Left forelimb (tissue), 1 donor: ENCODE measurements around the gene RSPO4.

Experiments
- DNase-seq: peaks from one replicate; pipeline ENCODE4 v3.0.0-alpha.2; 2018; ENCODE audit warnings: low spot score

Gene RSPO4

DNA sequence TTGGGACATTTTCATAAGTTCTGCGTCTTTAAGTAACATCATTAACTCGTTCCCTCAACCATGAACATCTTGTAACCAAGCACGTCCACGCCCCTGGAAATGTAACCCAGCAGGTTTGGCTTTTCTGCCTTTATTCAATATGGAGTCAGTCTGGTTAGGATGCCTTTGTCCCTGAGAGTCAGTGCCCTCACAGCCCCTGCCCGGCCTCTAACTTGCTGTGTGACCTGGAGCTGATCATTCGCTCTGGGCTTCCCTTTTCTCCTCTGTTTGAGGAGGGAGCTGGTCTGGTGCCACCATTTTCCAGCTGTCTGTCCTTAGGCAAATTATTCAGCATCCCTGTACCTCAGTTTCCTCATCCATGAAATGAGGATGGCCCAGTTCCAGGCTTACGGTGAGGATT lies 59.5 kb downstream of the RSPO4 start:
- DNase-seq = peak; percentile 22

DNA sequence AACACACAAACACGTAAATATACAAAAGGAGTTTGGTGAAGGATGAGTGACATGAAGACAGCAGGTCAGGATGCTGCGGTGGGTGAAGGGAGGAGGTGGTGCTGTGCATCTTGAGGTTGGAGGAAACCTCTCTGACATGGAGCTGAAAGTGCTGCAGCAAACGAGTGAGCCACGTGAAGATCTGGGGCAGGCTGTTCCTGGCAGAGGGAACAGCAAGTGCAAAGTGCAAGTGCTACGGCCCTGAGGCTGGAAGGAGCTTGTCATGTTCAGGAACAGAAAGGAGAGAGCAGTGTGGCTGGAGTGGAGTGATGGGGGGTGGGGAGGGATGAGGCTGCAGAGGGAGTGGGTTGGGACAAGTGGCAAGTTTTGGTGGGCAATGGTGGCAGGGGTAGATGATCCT lies 61.2 kb downstream of the RSPO4 start:
- peak; percentile 15 for DNase-seq

DNA sequence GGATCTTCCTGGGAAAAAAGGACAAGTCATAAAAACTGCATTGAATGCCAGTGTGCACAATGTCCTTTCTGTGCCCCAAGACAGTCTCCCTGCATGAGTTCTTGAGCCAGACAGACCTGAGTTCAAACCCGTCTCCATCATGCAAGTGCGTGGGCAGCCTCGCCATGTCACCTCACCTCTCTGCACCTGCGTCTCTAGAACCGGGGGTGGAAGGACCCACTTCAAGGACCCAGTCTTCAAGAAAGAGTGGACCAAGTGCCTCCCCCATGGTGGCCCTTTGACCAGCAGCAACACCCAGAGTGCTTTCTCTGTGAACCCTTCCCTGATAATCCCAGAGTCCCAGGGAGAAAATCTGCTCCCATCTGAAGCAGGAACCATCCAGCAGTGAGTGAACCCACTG lies 62.5 kb downstream of the RSPO4 start:
- DNase-seq = peak; percentile 41

DNA sequence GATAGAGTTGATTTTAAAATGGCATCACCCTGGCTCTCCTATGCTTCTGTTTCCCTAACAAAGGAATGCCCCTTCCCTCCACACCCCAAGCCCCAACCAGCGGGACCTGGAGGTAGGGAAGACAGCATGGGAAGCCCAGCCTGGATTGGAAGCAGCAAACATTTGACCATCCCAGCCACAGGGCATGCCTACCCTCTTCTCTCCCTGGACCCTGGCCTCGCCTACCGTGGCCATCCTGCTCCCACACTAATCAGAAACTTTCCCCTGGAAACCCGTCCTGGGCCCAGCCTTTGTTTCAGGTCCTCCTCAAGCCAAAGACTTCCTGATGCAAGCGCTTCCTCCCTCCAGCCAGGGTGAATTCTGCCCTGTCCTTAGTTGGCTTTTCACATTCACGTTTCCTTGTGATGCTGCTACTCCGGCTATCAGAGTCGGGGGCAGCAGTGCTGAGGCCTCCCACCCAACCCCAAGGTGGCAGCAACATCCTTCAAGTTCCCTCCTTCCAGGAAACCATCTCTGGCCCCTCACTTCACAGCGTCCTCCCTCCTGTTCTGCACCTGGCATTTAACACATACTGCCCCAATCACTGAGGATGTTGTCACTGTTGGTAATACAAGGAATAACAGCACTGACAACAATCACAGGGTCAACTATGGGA lies 67.8 kb downstream of the RSPO4 start:
- peak; percentile 42 for DNase-seq

GRCh38 chr20:933029-933428 lies 69.1 kb downstream of the RSPO4 start:
- no peak for DNase-seq

GRCh38 chr20:931401-931800 lies 70.7 kb downstream of the RSPO4 start:
- no peak for DNase-seq

- peak; percentile 31 for DNase-seq
Observed at GRCh38 chr20:926670-927069, 75.4 kb downstream of the RSPO4 start.

- DNase-seq = peak; percentile 15
Observed at GRCh38 chr20:925516-925915, 76.6 kb downstream of the RSPO4 start.

DNA sequence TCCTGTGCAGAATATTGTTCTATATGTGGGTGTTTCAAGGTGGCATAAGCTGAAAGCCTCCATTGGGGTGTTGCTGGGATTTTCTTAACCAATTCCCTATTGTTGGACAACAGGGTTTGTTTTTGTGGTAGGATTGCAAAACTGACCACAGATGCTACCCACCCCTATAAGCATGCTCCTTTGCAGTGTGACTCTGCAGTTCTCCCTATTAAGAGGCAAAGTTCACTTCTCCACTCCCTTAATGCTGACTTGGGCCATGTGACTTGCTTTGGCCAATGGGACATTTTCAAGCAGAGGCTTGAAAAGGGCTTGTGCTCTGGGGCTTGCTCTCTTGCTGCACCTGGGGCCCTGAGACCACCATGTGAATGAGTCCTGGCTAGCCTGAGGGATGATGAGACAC lies 77.5 kb downstream of the RSPO4 start:
- DNase-seq = no peak

- peak; percentile 25 for DNase-seq
Observed at GRCh38 chr20:922781-923180, 79.3 kb downstream of the RSPO4 start.

GRCh38 chr20:921068-921467 lies 81.0 kb downstream of the RSPO4 start:
- DNase-seq = peak; percentile 53

GRCh38 chr20:920311-920710 lies 81.8 kb downstream of the RSPO4 start:
- DNase-seq = no peak

DNA sequence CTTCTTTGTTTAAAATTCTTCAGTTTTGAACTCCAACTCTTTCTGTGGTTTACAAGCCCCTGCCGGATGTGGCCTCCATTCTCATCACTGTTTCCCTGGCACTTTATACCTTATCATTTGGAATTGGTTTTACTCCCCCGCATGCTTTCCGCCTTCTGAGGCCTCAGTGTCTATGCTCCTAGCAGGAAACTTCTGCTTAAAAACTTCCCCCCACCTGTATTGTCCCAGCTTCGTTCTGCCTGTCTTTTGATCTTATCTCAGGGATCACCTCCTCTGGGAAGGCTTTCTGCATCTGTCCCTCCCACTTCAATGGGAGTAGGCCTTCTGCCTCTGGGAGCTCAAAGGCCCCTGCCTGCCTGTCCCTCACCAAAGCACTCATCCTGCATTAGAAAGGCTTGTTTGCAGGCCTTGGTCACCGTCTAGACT lies 82.6 kb downstream of the RSPO4 start:
- DNase-seq = peak; percentile 26

DNA sequence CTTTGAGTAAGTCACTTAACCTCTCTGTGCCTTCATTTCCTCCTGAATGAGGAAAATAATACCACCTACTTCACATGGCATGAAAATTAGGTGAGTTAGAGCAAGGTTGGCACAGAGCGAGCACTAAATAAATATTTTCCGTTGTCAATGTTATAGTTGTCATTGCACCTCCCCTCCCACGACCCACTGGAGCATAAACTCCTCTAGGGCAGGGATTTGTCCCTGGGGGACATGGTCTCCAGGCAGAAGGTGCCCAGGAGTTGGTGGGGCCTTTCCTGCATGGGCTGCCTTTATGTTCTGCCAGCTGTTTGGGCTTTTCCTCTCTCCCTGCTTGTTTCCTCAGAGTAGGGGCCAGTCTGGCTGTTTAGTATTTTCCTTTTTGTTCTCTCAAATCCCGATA lies 84.7 kb downstream of the RSPO4 start:
- DNase-seq = no peak

- peak; percentile 54 for DNase-seq
Observed at GRCh38 chr20:916825-917224, 85.3 kb downstream of the RSPO4 start.

- peak; percentile 58 for DNase-seq
Observed at GRCh38 chr20:916125-916799, 85.8 kb downstream of the RSPO4 start, which contains the start of gene ANGPT4. ANGPT4 (minus strand) TSS chr20:916334; CDS start chr20:916214, 120 bp downstream.

- peak; percentile 36 for DNase-seq
Observed at GRCh38 chr20:914727-915498, 87.2 kb downstream of the RSPO4 start.

GRCh38 chr20:913306-913849 lies 88.7 kb downstream of the RSPO4 start:
- peak; percentile 14 for DNase-seq

GRCh38 chr20:911882-912600 lies 90.1 kb downstream of the RSPO4 start:
- no peak for DNase-seq

- peak; percentile 56 for DNase-seq
Observed at GRCh38 chr20:910870-911770, 91.0 kb downstream of the RSPO4 start.
